ENCODE results near the gene GHDC.
"Not testable (repeated sequence)": the region's sequence is repeated elsewhere in the genome, so short reads cannot be mapped to it uniquely, and the experiment has no call there.

The GHDC gene

GRCh38 chr17:42193969-42194899, at the start of gene GHDC:
TSS of gene GHDC (minus strand) at chr17:42194494. CDS start at chr17:42193581, 913 bp downstream.
- Histone ChIP-seq H3K79me2 (ENCODE audit: control insufficient read depth, insufficient read depth, low read length, unreplicated experiment) (no peaks in the 10 kb centered on the region), H3K4me1 (ENCODE audit: control insufficient read depth, insufficient read depth, low read length, unreplicated experiment) (peaks cover 7% of the 10 kb centered on the region), H3K27ac (ENCODE audit: low read depth, low read length) (no peak within 1 kb of the TSS), H3K27me3 (ENCODE audit: insufficient read depth, low read length) (no peaks in the 10 kb centered on the region), H3K36me3 (ENCODE audit: insufficient read depth, low read length) (no peaks in the 10 kb centered on the region), H2AFZ (ENCODE audit: low read length, unreplicated experiment) (peak within 1 kb of the TSS; percentile 90), H3K4me3 (ENCODE audit: low read depth, low read length) (peak within 1 kb of the TSS; percentile 100)

GRCh38 chr17:42243493-42243982, 49.2 kb upstream of the GHDC start:
- Histone ChIP-seq H2AFZ (ENCODE audit: low read length, unreplicated experiment) (no peak overlapping the region), H3K4me1 (ENCODE audit: control insufficient read depth, insufficient read depth, low read length, unreplicated experiment) (peaks cover 4% of the 10 kb centered on the region), H3K4me3 (ENCODE audit: low read depth, low read length) (no peak overlapping the region), H3K27me3 (ENCODE audit: insufficient read depth, low read length) (no peaks in the 10 kb centered on the region), H3K27ac (ENCODE audit: low read depth, low read length) (no peak overlapping the region), H3K79me2 (ENCODE audit: control insufficient read depth, insufficient read depth, low read length, unreplicated experiment) (peaks cover 11% of the 10 kb centered on the region), H3K36me3 (ENCODE audit: insufficient read depth, low read length) (no peaks in the 10 kb centered on the region)

GRCh38 chr17:42241871-42242270, 47.6 kb upstream of the GHDC start:
- Histone ChIP-seq H3K27ac (ENCODE audit: low read depth, low read length) (no peak overlapping the region), H3K36me3 (ENCODE audit: insufficient read depth, low read length) (no peaks in the 10 kb centered on the region), H3K4me1 (ENCODE audit: control insufficient read depth, insufficient read depth, low read length, unreplicated experiment) (no peaks in the 10 kb centered on the region), H3K4me3 (ENCODE audit: low read depth, low read length) (no peak overlapping the region), H3K79me2 (ENCODE audit: control insufficient read depth, insufficient read depth, low read length, unreplicated experiment) (peaks cover 9% of the 10 kb centered on the region), H3K27me3 (ENCODE audit: insufficient read depth, low read length) (no peaks in the 10 kb centered on the region), H2AFZ (ENCODE audit: low read length, unreplicated experiment) (no peak overlapping the region)

- H3K36me3 ChIP-seq (ENCODE audit: insufficient read depth, low read length); H3K4me3 ChIP-seq (ENCODE audit: low read depth, low read length); H3K27ac ChIP-seq (ENCODE audit: low read depth, low read length); H3K27me3 ChIP-seq (ENCODE audit: insufficient read depth, low read length); H3K4me1 ChIP-seq (ENCODE audit: control insufficient read depth, insufficient read depth, low read length, unreplicated experiment); H2AFZ ChIP-seq (ENCODE audit: low read length, unreplicated experiment): not testable (repeated sequence)
- peaks cover 12% of the 10 kb centered on the region for H3K79me2 ChIP-seq (ENCODE audit: control insufficient read depth, insufficient read depth, low read length, unreplicated experiment)
Observed at GRCh38 chr17:42240863-42241262, 46.6 kb upstream of the GHDC start.

- H3K4me3 ChIP-seq (ENCODE audit: low read depth, low read length): no peak overlapping the region
- no peaks in the 10 kb centered on the region for H3K27me3 ChIP-seq (ENCODE audit: insufficient read depth, low read length)
- no peaks in the 10 kb centered on the region for H3K4me1 ChIP-seq (ENCODE audit: control insufficient read depth, insufficient read depth, low read length, unreplicated experiment)
- H3K27ac ChIP-seq (ENCODE audit: low read depth, low read length): no peak overlapping the region
- no peak overlapping the region for H2AFZ ChIP-seq (ENCODE audit: low read length, unreplicated experiment)
- H3K36me3 ChIP-seq (ENCODE audit: insufficient read depth, low read length): no peaks in the 10 kb centered on the region
- H3K79me2 ChIP-seq (ENCODE audit: control insufficient read depth, insufficient read depth, low read length, unreplicated experiment): peaks cover 12% of the 10 kb centered on the region
Observed at GRCh38 chr17:42240201-42240600, 45.9 kb upstream of the GHDC start.

GRCh38 chr17:42239576-42239975, 45.3 kb upstream of the GHDC start:
- H3K4me1 ChIP-seq (ENCODE audit: control insufficient read depth, insufficient read depth, low read length, unreplicated experiment); H3K27ac ChIP-seq (ENCODE audit: low read depth, low read length); H3K36me3 ChIP-seq (ENCODE audit: insufficient read depth, low read length); H3K27me3 ChIP-seq (ENCODE audit: insufficient read depth, low read length); H2AFZ ChIP-seq (ENCODE audit: low read length, unreplicated experiment); H3K4me3 ChIP-seq (ENCODE audit: low read depth, low read length): not testable (repeated sequence)
- H3K79me2 ChIP-seq (ENCODE audit: control insufficient read depth, insufficient read depth, low read length, unreplicated experiment): peaks cover 12% of the 10 kb centered on the region

- Histone ChIP-seq H2AFZ (ENCODE audit: low read length, unreplicated experiment) (no peak overlapping the region), H3K79me2 (ENCODE audit: control insufficient read depth, insufficient read depth, low read length, unreplicated experiment) (peaks cover 12% of the 10 kb centered on the region), H3K27me3 (ENCODE audit: insufficient read depth, low read length) (no peaks in the 10 kb centered on the region)
Observed at GRCh38 chr17:42236760-42237159, 42.5 kb upstream of the GHDC start.

GRCh38 chr17:42233994-42234393, 39.7 kb upstream of the GHDC start:
- Histone ChIP-seq H3K4me1 (ENCODE audit: control insufficient read depth, insufficient read depth, low read length, unreplicated experiment) (no peaks in the 10 kb centered on the region), H3K79me2 (ENCODE audit: control insufficient read depth, insufficient read depth, low read length, unreplicated experiment) (peaks cover 5% of the 10 kb centered on the region), H3K4me3 (ENCODE audit: low read depth, low read length) (no peak overlapping the region), H3K27me3 (ENCODE audit: insufficient read depth, low read length) (no peaks in the 10 kb centered on the region), H3K36me3 (ENCODE audit: insufficient read depth, low read length) (no peaks in the 10 kb centered on the region), H3K27ac (ENCODE audit: low read depth, low read length) (no peak overlapping the region), H2AFZ (ENCODE audit: low read length, unreplicated experiment) (no peak overlapping the region)

More at GRCh38 chr17:42236760-42237159, 42.5 kb upstream of the GHDC start:
- Histone ChIP-seq H3K36me3 (ENCODE audit: insufficient read depth, low read length) (no peaks in the 10 kb centered on the region), H3K4me3 (ENCODE audit: low read depth, low read length) (no peak overlapping the region), H3K4me1 (ENCODE audit: control insufficient read depth, insufficient read depth, low read length, unreplicated experiment) (no peaks in the 10 kb centered on the region), H3K27ac (ENCODE audit: low read depth, low read length) (no peak overlapping the region)

- H2AFZ ChIP-seq (ENCODE audit: low read length, unreplicated experiment): no peak overlapping the region
- H3K4me3 ChIP-seq (ENCODE audit: low read depth, low read length): no peak overlapping the region
- peaks cover 5% of the 10 kb centered on the region for H3K4me1 ChIP-seq (ENCODE audit: control insufficient read depth, insufficient read depth, low read length, unreplicated experiment)
- H3K27ac ChIP-seq (ENCODE audit: low read depth, low read length): no peak overlapping the region
- H3K27me3 ChIP-seq (ENCODE audit: insufficient read depth, low read length): no peaks in the 10 kb centered on the region
- peaks cover 3% of the 10 kb centered on the region for H3K79me2 ChIP-seq (ENCODE audit: control insufficient read depth, insufficient read depth, low read length, unreplicated experiment)
- no peaks in the 10 kb centered on the region for H3K36me3 ChIP-seq (ENCODE audit: insufficient read depth, low read length)
Observed at GRCh38 chr17:42233156-42233555, 38.9 kb upstream of the GHDC start.

- Histone ChIP-seq H3K36me3 (ENCODE audit: insufficient read depth, low read length) (no peaks in the 10 kb centered on the region), H3K4me3 (ENCODE audit: low read depth, low read length) (no peak overlapping the region), H3K27ac (ENCODE audit: low read depth, low read length) (no peak overlapping the region), H2AFZ (ENCODE audit: low read length, unreplicated experiment) (no peak overlapping the region), H3K4me1 (ENCODE audit: control insufficient read depth, insufficient read depth, low read length, unreplicated experiment) (peaks cover 12% of the 10 kb centered on the region), H3K79me2 (ENCODE audit: control insufficient read depth, insufficient read depth, low read length, unreplicated experiment) (no peaks in the 10 kb centered on the region), H3K27me3 (ENCODE audit: insufficient read depth, low read length) (no peaks in the 10 kb centered on the region)
Observed at GRCh38 chr17:42230225-42230624, 35.9 kb upstream of the GHDC start.
